ENCODE results near the gene POU6F2. TPM values are rescaled to one million over a fixed set of nuclear protein-coding genes. Genes with fewer than 3 reads are reported as not detected.

Gene POU6F2
- total and polyA plus RNA-seq, 9 of the 15 experiments (the other 6 are each of a cell fraction or from before 2014, with no cell fraction given), result 0.29 to 1.5 (median 0.96) TPM

DNA sequence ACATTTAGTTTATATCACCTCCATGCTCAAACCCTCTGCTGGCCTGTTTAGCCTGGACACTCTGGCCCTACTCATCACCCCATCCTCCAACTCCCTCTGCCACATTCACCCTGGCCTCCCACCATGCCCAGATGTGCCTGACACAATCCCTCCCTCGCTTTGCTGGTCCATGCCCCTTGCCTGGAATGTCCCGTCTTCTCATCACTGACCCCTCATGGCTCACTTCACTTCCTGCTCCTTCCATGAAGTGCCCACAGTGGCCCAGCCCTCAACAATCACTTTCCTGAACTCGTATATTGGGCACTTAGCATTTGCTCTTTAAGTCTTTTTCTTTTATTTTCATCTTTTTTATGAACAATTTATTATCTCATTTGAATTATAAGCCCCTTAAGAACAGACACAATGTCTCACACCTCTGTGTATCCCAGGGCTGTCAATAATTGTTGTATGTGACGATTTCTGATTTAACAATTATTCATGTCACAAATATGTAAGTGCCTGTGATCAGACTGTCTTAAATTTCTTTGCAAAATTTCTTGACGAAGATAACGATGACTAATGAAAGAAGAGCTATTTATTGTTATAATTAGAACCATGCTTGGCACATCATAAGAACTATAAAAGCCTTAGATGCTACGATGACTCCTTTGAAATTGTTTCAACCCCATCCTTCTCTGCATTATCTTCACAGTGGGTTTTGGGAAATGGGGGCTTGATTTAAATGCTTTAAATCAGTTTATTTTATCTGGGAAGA, 378.6 kb downstream of the POU6F2 start:
- H3K27ac ChIP-seq (ENCODE audit: extremely low read depth, low read depth, low read length), result no peak overlapping the region
- H3K27me3 ChIP-seq (ENCODE audit: control insufficient read depth in 2 of 2, insufficient read depth in 2 of 2, low read length in 2 of 2), result peaks cover 0 to 6% of the 10 kb centered on the region in 2 experiments; a peak in 1 of 5 replicates
- in situ Hi-C loops (cut with MboI) (no loop called here), intact Hi-C loops (cut with micrococcal nuclease) (loop anchor here (10.0 kb wide), 1 partner anchor 422 kb away; no protein-coding TSS in a partner anchor)
- peaks cover 5% of the 10 kb centered on the region; the same call in 1 of the 2 replicates for H4K20me1 ChIP-seq (replicated peaks; ENCODE audit: control insufficient read depth, insufficient read depth, low read length)
- H3K9me3 ChIP-seq (replicated peaks; ENCODE audit: control insufficient read depth, insufficient read depth, low read depth, low read length), result no peaks in the 10 kb centered on the region
- no peak overlapping the region for H3K4me2 ChIP-seq (ENCODE audit: insufficient read depth, low read length)
- POLR2A ChIA-PET, result interaction anchor here (0.6 to 0.9 kb wide), 2 partner anchors 10 to 11 kb away, joined by 3 read pairs; no protein-coding TSS in a partner anchor
- no peaks in the 10 kb centered on the region for H3K4me1 ChIP-seq (replicated peaks in 1 of 2; ENCODE audit: control insufficient read depth in 2 of 2, insufficient read depth in 2 of 2, low read length in 2 of 2)
- H2AFZ ChIP-seq (ENCODE audit: low read depth, low read length), result no peak overlapping the region
- no peak for TF ChIP-seq PPARD (CRISPR knock-in tag; IDR thresholded peaks at IDR 0.05)
- TF ChIP-seq, protein P1, sequence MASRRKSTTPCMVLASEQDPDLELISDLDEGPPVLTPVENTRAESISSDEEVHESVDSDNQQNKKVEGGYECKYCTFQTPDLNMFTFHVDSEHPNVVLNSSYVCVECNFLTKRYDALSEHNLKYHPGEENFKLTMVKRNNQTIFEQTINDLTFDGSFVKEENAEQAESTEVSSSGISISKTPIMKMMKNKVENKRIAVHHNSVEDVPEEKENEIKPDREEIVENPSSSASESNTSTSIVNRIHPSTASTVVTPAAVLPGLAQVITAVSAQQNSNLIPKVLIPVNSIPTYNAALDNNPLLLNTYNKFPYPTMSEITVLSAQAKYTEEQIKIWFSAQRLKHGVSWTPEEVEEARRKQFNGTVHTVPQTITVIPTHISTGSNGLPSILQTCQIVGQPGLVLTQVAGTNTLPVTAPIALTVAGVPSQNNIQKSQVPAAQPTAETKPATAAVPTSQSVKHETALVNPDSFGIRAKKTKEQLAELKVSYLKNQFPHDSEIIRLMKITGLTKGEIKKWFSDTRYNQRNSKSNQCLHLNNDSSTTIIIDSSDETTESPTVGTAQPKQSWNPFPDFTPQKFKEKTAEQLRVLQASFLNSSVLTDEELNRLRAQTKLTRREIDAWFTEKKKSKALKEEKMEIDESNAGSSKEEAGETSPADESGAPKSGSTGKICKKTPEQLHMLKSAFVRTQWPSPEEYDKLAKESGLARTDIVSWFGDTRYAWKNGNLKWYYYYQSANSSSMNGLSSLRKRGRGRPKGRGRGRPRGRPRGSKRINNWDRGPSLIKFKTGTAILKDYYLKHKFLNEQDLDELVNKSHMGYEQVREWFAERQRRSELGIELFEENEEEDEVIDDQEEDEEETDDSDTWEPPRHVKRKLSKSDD (conservative IDR thresholded peaks at IDR 0.05; ENCODE audit: low read length), result no peak
- no peak for TF ChIP-seq BACH1 (tag; IDR thresholded peaks at IDR 0.05)
- TF ChIP-seq MIER1 (IDR thresholded peaks at IDR 0.05; ENCODE audit: low read depth), result no peak
- TF ChIP-seq RBM15 (IDR thresholded peaks at IDR 0.05; ENCODE audit: insufficient read depth, low read length), result no peak
- TF ChIP-seq ZBTB8A (IDR thresholded peaks at IDR 0.05; ENCODE audit: partially characterized antibody), result no peak
- TF ChIP-seq MTA3 (IDR thresholded peaks at IDR 0.05; ENCODE audit: borderline replicate concordance), result no peak
- no peak for TF ChIP-seq MAFG (tag; conservative IDR thresholded peaks at IDR 0.05)
- no peak for ATAC-seq
- 0% methylated on average over 7 of the region's 7 CpGs for WGBS (ENCODE audit: insufficient coverage, low coverage, missing lambda C conversion rate)
- no peak for FAIRE-seq
- H3K36me3 ChIP-seq (ENCODE audit: control insufficient read depth, insufficient read depth, low read length), result no peaks in the 10 kb centered on the region
- no peak overlapping the region for H3K9ac ChIP-seq (ENCODE audit: insufficient read depth in 1 of 2, low read depth in 2 of 2, low read length in 2 of 2)
- no peak for DNase-seq (ENCODE audit: extremely low read depth in 1 of 4, low spot score in 3 of 4)
- CTCF ChIA-PET (ENCODE audit: low intra/inter-chr PET ratio), result no interaction called here
- no peaks in the 10 kb centered on the region for H3K9me1 ChIP-seq (ENCODE audit: control insufficient read depth, insufficient read depth, low read length)
- no peaks in the 10 kb centered on the region for H3K79me2 ChIP-seq (ENCODE audit: control insufficient read depth, insufficient read depth, low read length)
- no TSS peak for BruUV-seq (replicated peaks)
- no peak overlapping the region for H3K4me3 ChIP-seq
